HG03457 (cell line): Measurements from ENCODE around the gene CBFA2T2.
"Not testable (repeated sequence)": the region's sequence is repeated elsewhere in the genome, so short reads cannot be mapped to it uniquely, and the experiment has no call there.

Source experiments
- ATAC-seq: cut with Tn5 transposase; IDR thresholded peaks from one replicate; pipeline ENCODE4 v1.9.1; 2021; ENCODE audit warnings: moderate number of reproducible peaks; ENCODE audit not compliant: unreplicated experiment

The CBFA2T2 gene

GRCh38 chr20:33569802-33570391 lies 80.0 kb downstream of the CBFA2T2 start:
- no peak for ATAC-seq

- no peak for ATAC-seq
Observed at GRCh38 chr20:33570743-33571142, 80.8 kb downstream of the CBFA2T2 start.

DNA sequence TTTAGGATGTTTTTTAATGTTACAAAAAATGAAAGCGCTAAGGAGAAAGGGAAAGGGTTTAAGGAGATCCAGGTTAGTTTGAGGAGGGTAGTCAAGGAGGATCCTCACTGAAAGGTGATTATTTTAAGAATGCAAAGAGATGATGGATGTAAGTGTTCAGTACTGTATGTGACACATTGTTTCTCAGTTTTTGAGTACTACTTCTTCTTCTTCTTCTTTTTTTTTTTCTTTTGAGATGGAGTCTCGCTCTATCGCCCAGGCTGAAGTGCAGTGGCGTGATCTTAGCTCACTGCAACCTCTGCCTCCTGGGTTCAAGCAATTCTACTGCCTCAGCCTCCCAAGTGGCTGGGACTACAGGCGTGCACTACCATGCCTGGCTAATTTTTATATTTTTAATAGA lies 83.4 kb downstream of the CBFA2T2 start:
- ATAC-seq, result not testable (repeated sequence)

GRCh38 chr20:33575282-33575681 lies 85.4 kb downstream of the CBFA2T2 start:
- ATAC-seq, result no peak

- no peak for ATAC-seq
Observed at GRCh38 chr20:33576432-33577125, 86.7 kb downstream of the CBFA2T2 start.

DNA sequence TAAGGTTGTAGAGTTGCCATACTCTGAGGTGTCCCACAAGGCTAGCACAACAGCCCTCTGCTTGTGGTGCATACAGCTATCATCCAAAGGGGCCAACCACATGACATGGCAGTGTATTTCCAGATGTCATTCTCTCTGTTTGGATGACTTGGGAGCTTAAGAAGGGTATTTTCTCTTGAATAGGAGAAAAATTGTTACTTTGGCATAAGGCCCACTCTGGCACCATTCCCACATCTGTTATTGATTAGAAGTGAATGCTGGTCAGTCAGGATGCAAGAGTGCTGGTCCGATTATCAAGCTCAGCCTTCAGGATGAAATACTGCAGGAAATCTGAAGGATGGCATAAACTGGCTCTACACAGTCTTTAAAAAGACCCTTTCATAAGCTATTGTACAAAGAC lies 88.6 kb downstream of the CBFA2T2 start:
- no peak for ATAC-seq

GRCh38 chr20:33583143-33583542 lies 93.2 kb downstream of the CBFA2T2 start:
- ATAC-seq, result no peak

DNA sequence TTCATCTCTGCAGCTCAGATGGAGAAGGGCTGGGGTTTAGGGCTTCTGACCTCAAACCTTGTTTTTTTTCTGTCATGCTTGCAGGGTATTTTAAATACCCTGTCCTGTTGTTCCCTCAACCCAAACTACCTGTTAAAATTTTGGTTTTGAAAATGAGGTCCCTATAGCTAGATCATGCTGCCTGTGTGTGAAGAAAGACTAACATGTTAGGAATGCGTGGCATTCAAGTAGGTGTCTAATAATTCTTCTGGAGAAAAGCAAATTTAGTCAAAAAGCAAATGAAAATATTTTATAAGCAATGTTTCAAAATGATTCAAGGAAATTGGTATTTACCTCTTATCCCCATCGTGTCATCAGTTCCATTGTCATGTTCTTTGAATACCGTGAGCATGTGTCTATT lies 95.1 kb downstream of the CBFA2T2 start:
- ATAC-seq, result no peak

GRCh38 chr20:33585413-33585812 lies 95.5 kb downstream of the CBFA2T2 start:
- no peak for ATAC-seq

DNA sequence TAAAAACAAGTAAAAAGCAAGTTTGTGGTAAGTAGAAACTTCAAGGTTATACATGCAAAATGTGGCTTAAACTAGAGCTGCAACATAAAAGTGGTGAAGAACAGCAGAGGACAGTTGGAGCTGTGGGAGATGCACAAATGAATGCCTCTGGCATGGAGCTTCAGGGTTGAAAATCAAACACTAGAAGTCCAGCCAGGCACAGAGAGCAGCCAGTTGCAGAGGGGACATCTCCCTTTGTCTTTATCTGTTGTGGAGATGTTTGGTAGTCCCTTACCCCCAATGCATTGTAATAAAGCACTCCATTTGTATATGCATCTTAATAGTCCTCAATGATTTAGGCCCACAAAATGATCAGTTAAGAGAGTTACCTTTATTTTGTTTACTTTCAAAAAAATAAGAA lies 99.2 kb downstream of the CBFA2T2 start:
- ATAC-seq, result no peak

GRCh38 chr20:33591901-33592300 lies 102.0 kb downstream of the CBFA2T2 start:
- not testable (repeated sequence) for ATAC-seq

GRCh38 chr20:33594743-33595142 lies 104.8 kb downstream of the CBFA2T2 start:
- ATAC-seq, result no peak

- no peak for ATAC-seq
Observed at GRCh38 chr20:33600414-33600813, 110.5 kb downstream of the CBFA2T2 start.

GRCh38 chr20:33600981-33601380 lies 111.1 kb downstream of the CBFA2T2 start:
- no peak for ATAC-seq

DNA sequence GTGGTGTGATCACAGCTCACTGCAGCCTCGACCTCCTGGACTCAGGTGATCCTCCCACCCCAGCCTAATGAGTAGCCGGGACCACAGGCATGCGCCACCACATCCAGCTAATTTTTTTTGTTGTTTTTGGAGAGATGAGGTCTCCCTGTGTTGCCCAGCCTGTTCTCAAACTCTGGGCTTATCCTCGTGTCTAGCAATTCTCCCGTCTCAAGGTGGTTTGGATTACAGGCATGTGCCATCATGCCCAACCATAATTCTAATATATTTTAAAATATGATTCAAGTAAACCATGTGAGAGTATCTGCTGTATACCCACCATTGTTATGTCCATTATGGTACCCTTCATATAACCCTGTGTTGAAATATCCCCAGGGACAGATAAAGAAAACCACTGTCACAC lies 112.0 kb downstream of the CBFA2T2 start:
- no peak for ATAC-seq

DNA sequence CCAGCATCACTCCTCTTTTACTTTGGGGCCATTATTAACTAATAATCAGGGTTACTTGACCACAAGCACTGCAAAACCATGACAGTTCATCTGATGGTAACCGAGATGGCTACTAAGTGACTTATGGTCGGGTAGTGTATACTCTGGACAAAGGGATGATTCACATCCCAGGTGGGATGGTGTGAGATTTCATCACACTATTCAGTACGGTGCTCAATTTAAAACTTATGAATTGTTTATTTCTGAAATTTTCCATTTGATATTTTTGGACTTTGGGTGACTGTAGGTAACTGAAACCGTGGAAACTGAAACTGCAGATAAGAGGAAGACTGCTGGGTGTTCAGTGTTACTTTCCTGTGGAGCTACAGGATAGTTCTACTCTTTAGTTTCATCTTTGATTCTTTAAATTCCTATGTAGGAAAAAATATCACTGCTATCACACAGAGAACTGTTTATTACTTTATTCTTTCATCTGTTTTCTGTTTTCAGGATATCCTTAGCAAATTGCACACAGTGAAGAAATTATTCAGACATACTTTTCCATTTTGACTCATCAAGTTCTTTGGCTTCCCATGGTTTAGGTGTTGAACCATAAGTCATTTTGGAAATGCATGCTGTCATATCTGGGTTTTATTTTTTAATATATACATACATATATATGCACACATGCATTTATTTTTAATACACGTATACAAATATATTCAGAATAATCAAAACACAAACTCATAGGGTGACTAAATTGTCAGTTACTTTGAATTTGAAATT lies 113.1 kb downstream of the CBFA2T2 start:
- no peak for ATAC-seq

- ATAC-seq, result no peak
Observed at GRCh38 chr20:33604084-33604990, 114.4 kb downstream of the CBFA2T2 start.

DNA sequence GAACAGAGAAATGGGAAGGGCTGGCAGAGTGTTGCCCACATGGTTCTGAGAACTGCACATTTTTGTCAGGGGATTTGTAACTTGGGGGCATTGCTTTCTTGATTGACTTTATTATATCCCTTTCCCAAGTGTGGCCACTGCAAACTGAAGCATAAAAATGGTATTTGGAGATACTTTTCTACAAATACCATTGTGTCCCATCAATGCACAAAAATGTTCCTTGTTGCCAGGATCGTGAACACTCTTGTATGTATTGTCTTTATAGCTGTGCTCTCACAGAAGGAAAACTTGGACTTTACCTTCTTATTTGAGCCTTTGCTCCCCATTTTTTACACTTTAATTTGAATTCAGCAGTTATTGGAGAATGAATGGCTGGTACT lies 115.1 kb downstream of the CBFA2T2 start:
- ATAC-seq, result no peak

DNA sequence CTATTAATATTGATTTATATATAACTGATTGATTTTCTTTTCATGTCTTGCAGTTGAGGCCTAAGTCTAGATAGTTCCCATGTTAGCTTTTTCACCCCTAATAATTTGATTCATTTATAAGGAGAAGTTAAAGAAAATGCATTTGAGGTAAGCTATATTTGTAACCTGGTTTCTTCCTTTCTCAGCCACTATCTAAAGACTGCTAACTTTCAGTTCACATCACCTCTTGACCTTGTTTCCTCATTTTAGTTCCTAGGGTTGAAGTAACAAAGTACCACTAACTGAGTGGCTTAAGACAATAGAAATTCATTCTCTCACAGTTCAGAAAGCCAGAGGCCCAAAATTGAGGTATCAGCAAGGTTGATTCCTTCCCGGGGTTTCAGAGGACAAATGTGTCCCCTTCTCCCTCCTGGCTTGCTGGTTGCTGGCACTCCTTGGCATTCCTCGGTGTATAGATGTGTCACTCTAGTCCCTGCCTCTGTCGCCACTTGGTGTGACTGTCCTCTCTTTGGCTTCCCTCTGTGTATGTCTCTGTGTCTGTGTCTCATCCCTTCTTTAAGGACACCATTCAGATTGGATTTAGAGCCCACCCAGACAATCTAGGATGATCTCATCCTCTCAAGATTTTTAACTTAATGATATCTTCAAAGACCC lies 116.3 kb downstream of the CBFA2T2 start:
- no peak for ATAC-seq

DNA sequence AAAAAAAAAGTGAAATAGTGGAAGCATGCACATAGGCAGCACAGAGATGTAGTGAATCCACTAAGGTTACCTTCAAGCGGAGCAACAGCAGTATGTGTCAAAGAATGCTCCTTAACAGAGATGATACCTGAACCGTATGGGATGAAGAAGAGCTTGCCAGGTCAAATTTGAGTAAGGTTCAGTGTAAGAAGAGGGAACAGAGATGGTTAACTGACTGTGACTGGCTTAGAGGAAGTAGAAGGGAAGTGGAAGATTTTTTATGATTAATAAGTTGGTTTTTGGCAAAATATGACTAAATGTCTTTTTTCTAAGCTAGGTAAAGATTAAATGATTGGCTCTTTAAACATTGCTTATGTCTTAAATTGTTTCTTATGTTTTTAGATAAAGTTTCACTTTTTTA lies 119.6 kb downstream of the CBFA2T2 start:
- ATAC-seq, result no peak

- ATAC-seq, result no peak
Observed at GRCh38 chr20:33611106-33611505, 121.2 kb downstream of the CBFA2T2 start.
